Activated CD4-positive, CD25-positive, alpha-beta regulatory T cell treated with anti-CD3 and anti-CD28 coated beads, Interleukin-2, amount 50 U/mL, for 16 hours (primary cell): ENCODE data around the gene GRID2IP.

Experiments
- DNase-seq: peaks from one replicate; pipeline ENCODE4 v3.0.0-alpha.2; 2020; ENCODE audit warnings: low read depth, low spot score

Gene GRID2IP

GRCh38 chr7:6562106-6562505, 10.8 kb upstream of the GRID2IP start:
- DNase-seq, result no peak

DNA sequence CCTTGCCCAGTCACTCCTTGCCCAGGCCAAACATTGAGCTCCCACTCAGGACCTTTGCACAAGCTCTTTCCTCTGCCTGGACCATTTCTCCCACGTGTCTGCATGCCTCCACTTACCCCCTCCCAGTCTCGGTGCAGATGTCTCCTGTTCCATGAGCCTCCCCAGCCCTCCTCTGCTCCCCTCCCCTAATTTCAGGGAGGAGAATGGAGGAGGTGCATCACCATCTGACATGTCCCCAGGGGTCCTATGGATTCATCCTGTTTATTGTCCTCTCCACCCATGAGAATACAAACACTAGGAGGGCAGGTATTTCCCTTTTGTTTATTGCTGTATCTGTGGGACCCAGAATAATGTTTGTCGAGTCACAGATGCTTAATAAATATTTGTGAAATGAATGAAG, 8.6 kb upstream of the GRID2IP start:
- no peak for DNase-seq

DNA sequence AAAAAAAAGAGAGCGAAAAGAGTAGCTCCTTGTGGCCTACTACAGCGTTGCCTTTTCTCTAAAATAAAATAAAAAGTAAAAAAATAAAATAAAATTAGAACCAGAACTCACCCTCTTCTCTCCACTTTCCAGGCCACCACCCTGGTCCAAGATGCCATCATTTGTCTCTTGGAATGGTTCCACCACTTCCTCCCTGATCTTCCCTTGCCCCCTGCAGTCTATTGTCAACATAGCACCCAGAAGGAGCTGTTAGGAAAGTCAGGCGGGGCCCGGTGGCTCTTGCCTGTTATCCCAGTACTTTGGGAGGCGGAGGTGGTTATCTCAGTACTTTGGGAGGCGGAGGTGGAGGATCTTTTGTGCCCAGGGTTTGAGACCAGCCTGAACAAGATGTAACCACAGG, 7.6 kb upstream of the GRID2IP start:
- DNase-seq, result no peak

DNA sequence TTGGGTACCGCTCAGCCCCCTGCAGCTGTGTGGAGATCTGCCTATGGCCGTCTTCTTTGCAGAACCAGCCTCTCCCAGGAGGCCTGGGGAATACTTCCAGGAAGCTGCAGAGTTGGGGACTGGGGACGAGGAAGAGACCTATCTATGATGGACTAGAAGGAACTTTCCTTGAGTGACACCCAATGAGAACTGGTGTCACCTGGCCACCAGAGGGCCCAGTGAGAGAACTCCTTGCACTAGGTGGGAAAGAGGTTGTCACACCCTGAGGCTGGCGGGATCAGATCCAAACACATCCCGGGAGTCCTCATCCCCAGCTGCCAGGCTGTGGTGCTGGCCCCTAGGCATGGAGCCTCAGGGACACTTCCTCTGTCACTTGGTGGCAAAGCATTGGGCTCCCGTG, 4.9 kb upstream of the GRID2IP start:
- no peak for DNase-seq

GRCh38 chr7:6554848-6555247, 3.6 kb upstream of the GRID2IP start:
- no peak for DNase-seq

DNA sequence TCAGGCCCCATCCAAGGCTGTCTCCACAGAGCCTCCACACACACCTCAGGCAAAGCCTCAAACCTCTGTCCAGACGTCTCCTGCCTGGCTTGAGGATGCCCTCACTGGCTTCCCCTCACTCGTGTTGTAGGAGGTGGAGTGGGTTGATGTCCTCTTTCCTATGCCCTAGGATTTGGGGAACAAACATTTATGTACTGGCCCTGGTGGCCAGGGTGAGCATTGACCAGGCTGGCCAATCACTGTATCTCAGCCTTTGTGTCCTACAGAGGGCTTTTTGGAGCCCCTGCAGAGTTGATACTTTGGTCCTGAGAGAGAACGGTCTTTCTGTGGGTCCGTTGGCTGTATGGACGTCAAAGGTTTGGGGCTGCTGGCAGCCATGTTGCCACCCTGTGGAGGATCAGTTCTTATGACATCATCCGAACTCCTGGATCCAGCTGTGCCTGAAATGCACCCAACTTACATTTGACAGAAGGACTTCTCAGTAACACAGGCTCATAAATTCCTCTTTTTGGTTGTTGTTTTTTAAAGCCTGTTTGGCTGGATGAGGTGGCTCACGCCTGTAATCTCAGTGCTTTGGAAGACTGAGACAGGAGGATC, 2.3 kb upstream of the GRID2IP start:
- DNase-seq, result no peak

- no peak for DNase-seq
Measured at GRCh38 chr7:6547400-6547799, 3.9 kb downstream of the GRID2IP start.

GRCh38 chr7:6546498-6547251, 4.6 kb downstream of the GRID2IP start:
- no peak for DNase-seq

GRCh38 chr7:6545398-6546126, 5.7 kb downstream of the GRID2IP start:
- DNase-seq, result no peak

GRCh38 chr7:6542368-6542767, 8.9 kb downstream of the GRID2IP start:
- no peak for DNase-seq

DNA sequence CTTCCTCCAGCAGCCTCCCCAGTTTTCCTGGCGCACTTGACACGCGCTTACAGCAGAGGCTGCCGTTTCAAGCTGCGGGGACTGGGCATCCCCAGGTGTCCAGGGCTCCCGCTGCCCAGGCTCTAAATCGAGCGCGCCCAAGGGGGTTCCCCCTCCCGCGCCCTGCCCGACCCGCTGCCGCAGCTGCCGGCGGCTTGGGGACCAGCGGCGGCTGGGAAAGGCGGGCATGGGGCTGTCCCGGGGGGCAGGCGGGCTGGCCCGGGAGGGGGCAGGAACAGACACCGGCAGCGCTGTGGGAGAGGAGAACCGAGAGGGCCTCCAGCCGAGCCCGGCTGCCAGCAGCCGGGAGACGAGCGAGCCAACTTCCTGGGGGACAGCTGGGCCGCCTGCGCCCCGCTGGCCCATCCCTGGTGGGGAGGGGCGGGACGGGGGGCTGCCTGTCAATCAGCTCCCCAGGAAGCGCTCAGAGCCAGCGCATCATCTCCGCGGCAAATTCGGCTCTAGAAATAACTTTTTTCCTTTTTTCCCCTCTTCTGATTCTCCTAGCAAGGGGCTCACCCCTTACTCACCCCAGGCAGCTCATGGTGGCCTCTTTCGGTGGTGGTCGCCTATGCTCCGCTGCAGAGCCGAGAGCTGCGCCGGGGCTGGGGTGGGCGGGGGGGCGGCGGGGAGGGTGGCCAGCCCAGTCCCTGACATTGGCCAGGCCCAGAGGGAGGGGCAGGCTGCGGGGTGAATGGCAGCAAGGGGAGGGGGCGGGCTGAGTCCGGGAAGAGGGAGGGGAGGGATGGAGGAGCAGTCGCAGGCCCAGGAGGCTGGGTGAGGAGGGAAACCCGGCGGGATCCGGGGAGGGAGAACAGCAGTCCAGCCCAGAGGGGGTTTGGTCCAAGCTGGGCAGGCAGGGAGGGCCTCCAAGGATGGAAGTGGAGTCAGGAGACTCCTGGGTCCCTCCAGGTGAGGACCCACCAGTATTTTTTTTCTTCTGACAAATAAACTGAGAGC, 14.7 kb downstream of the GRID2IP start:
- no peak for DNase-seq

DNA sequence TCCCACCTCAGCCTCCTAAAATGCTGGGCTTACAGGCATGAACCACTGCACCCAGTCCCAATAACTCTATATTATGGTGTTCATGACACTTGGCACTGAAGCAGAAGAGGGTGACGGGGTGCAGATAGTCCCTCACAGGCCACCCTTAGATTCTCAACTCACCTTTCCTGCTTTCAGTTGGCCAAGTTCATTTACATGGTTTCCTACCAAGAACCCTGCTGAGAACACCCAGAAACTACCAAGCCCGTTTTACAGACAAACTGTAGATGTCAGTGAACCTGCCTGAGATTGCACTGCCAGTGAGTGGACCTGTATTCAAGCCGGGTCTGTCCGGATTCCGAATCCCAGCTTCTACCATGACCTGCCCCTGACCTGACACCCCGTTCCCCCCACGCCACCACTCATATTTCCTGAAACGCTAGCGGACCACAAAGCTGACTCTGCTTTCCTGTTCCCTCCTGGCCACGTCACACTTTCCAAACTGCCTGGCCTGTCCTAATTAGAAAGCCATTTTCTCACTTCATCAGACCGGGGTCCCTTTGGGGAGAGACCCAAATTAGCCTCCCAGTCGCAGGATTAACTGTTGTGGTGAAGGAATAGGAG, 17.3 kb downstream of the GRID2IP start:
- no peak for DNase-seq

GRCh38 chr7:6532516-6532915, 18.7 kb downstream of the GRID2IP start:
- DNase-seq, result no peak

DNA sequence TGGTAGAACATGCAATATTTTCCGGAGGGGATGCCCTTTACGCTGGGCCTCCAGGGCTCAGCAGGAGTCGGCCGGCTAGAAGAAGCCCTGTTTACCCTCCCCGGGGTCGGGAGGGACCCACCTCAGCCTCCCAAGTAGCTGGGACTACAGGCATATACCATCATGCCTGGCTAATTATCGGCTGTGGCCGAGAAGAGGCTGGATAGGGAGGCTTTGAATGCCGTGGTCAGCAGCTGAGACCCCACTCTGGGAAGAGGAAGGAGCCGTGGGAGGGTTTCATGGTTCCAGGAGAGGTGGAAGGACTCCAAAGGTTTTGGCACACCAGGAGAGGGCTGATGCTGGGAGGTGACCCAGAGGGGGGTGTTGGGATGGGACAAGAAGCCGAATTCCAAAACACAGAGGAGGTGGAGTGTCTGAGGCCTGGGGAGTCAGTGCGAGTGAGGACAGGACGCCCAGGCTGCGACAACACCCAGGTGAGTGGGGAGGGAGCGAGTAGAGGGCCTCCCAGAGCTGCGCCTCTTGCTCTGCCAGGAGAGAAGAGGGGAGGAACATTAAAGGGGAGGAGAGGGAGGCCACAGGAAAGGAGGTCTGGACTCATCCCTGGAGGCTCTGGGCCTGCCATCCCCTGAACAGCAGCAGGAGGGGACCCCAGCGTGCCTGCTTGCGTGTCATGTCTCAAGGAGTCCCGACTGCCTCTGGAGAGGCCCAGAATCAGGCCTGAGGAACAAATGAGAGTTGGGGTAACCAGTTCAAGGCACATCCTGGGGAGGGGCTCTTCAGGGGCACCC, 19.6 kb downstream of the GRID2IP start:
- DNase-seq, result no peak

DNA sequence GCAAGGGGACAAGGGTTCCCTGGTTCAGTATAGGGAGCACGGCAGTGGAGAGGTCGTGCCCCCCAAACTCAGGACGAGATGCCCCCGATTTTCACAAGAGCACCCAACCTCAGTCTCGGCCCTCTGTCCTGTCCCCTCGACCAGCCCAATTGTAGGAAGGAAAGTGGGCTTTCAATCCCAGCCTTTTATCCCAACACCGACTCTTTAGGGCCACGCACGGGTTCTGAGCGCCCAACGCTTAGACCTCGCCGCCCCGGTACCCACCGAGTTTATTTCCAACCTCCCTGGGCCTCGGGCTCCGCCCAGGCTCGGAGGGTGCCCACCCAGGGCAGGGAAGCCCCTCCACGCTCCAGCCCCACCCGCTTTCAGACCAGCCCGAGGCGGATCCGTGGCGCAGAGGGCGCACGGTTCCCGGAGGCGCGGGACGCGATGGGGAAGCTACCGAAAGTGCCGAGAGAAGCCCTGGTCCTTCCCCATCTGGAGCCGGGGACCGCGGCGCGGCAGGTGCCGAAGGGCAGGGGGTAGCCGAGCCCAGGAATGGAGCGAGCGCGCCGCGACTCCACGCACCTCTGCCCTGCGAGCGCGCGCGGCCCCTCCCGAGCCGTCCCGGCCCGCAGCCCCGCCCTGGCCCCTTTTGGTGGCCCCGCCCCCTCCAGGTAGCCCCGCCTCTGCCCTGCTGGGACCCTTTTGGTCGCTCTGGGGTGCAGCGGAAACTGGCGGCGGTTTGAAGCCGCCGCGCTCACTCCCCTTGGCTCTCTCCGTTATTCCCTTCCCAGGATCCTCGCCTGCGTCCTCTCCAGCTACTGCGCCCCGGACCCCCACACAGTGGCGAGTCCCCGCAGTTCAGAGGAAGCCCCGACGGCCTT, 20.4 kb downstream of the GRID2IP start:
- no peak for DNase-seq

DNA sequence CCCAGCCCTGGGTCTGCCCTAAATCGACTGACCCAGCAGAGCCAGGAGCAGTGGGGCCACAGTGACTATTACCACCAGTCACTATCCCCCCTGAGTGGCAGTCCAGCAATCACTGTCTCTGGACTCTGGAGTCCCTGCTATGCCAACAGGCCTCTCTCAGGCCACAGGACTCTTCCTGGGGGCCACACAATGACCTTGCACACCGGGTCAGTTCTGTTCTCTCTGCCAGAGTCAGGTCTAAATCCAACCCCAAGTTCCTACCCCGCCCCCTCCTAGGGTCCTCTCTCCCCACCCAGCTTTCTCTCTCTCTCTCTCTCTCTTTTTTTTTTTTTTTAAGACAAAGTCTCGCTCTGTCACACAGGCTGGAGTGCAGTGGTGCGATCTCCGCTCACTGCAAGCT, 21.6 kb downstream of the GRID2IP start:
- no peak for DNase-seq

DNA sequence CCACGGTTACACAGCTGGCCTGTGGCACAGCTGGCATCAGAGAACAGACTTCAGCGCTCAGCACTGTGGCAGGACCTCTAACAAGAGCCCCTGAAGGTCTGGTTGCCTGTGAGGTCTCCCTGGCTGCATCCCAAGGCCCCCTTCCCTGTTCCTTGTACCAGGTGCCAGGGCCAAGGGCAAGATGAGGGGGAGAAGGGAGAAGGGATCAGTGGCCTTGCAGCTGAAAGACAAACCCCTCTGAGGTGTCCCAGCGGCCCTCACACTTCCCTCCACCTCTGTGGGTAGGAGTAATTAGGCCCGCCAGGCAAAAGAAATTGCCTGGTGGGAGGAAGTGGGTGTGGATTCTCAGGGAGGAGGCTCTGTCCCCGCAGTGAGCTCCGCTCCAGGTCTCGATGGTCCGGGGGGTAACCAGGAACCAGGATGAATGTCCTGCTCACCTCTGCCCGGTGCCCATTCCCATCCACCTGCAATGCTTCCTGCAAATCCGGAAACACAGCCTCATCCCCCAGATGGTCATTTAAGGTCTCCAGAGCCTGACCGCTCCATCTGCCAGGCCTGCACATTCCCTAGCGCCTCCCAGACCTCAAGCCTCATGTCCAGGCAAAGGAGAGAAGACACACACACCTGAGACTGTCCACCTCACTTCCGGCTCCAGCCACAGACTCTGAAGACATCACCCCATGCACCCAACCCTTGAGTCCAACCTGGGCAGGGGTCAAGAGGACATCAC, 22.7 kb downstream of the GRID2IP start:
- no peak for DNase-seq

GRCh38 chr7:6526997-6527378, 24.3 kb downstream of the GRID2IP start:
- DNase-seq, result no peak
